Choroid plexus epithelial cell (primary cell): ENCODE data around the gene BARHL1.
A peak's percentile ranks its signal among the peaks of the same experiment; 100 is the strongest.

Experiments used
- DNase-seq: peaks from one replicate; pipeline ENCODE4 v3.0.0-alpha.2; 2010; ENCODE audit warnings: low read depth
- H3K4me3 ChIP-seq: 2 replicates; pipeline ENCODE4 v1.5.1; 2011; ENCODE audit warnings: low read depth, mild to moderate bottlenecking, control low read depth, low read length, moderate library complexity
- TF ChIP-seq, protein P1 (sequence below): conservative IDR thresholded peaks from 2 replicates; pipeline ENCODE4 v1.5.1; 2011; ENCODE audit warnings: low read depth, mild to moderate bottlenecking, control low read depth, inconsistent platforms, low read length, moderate library complexity

The BARHL1 gene

DNA sequence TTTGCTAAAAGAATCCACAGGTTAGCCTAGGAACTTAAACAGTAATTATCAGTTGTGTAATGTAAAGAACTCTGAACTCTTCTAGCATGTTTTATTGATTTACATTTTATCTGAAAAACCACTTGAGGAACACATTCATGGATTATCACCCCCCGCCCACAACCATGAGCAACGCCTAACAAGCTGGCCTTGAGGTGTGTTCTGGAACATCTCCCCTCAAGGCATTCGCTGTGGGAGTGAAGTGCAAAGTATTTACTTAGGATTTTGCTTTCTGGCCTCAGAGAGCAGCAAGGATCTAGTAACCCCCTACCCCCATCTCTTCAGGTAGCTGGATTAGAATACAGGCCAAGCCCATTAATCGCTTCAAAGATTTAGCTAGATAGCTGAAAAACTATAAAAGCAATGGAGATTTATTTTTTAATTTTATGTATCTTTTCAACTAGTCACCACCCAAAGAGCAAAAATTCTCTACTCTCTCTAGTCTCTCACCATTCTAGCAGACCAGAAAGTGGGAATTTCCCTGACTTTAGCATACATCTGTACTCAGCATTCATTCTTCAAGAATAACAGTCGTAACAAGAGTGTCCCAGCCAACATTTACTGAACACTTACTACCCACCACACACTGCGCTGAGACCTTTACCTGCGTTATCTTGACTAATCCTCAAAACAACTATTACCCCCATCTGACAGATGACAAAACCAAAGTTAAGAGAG is 50.2 kb downstream of the BARHL1 start:
- H3K4me3 ChIP-seq, result no peak overlapping the region
- no peak for DNase-seq
- TF ChIP-seq, protein P1, sequence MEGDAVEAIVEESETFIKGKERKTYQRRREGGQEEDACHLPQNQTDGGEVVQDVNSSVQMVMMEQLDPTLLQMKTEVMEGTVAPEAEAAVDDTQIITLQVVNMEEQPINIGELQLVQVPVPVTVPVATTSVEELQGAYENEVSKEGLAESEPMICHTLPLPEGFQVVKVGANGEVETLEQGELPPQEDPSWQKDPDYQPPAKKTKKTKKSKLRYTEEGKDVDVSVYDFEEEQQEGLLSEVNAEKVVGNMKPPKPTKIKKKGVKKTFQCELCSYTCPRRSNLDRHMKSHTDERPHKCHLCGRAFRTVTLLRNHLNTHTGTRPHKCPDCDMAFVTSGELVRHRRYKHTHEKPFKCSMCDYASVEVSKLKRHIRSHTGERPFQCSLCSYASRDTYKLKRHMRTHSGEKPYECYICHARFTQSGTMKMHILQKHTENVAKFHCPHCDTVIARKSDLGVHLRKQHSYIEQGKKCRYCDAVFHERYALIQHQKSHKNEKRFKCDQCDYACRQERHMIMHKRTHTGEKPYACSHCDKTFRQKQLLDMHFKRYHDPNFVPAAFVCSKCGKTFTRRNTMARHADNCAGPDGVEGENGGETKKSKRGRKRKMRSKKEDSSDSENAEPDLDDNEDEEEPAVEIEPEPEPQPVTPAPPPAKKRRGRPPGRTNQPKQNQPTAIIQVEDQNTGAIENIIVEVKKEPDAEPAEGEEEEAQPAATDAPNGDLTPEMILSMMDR, result no peak

DNA sequence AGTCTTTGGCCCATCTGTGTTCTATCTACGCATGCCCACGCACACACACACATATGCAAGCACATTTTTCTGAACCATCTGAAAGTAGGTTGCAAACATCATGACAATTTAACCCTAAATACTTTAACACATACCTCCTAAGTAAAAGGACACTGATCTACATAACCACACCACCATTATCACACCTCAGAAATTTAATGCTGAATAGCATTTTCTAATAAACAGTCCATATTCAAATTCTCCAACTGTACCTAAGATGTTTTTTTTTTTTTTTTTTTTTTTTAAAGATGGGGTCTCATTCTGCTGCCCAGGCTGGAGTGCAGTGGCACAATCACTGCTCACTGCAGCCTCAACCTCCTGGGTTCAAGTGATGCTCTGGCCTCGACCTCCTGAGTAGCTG is 51.9 kb downstream of the BARHL1 start:
- TF ChIP-seq, protein P1, result no peak
- no peak overlapping the region for H3K4me3 ChIP-seq
- DNase-seq, result no peak

DNA sequence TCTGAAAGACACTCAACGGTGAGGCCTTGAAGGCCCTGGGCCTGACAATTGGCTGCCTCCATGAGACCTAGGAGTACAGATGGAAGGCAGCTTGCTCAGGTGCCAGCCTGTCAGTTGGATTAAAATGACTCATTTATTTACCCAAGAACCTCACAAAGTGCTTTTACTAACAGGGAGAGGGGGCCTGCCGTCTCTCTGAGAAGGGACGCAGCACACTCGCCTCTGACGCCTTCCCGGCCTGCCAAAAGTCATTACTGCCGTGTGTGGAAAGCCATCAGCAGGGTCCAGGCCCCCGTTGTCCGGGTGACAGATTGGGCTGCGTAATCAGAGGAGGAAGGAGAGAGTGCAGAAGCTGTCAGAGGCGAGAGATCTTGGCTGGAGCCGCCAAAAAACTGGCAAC is 54.9 kb downstream of the BARHL1 start:
- H3K4me3 ChIP-seq, result no peak overlapping the region

DNA sequence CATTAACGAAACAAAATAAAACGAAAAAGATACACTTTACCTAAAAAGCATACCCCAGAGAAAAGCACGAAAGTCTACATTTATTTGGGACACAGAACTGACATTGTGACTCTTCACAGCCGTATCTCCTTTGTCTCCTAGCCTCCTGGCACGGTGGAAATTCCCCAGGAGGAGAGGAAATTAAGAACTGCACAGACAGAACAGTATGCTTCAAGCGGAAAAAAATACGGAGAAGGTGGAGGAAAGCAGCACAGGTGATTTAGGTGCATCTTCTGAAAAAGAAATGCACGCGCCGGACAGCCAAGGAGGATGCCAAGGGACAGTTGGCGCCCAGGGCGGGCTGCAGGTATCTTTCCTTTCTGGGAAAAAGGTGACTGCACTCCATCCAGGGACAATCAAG is 55.4 kb downstream of the BARHL1 start:
- no peak for DNase-seq
- H3K4me3 ChIP-seq, result no peak overlapping the region
- TF ChIP-seq, protein P1, result no peak

More for the DNA sequence above, 54.9 kb downstream of the BARHL1 start:
- DNase-seq, result no peak
- TF ChIP-seq, protein P1, result no peak

DNA sequence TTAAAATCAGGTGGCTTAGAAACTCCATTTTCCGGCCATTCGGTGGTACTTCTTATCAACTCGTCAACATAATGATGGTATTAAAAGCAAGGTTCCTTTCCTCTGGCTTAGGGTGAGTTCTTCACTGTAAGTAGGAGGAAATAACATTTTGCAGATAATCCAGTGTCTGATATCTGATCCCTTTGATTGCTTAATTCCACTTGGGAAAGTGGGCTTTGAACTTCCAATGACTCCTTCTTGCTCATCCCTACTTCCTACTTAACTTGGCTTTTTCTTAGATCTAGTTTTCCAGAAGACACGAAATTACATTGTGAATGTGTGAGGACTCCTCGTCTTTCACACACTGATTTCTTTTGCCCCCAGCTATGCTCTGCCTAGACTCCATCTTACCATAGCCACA is 55.8 kb downstream of the BARHL1 start:
- TF ChIP-seq, protein P1, result no peak

DNA sequence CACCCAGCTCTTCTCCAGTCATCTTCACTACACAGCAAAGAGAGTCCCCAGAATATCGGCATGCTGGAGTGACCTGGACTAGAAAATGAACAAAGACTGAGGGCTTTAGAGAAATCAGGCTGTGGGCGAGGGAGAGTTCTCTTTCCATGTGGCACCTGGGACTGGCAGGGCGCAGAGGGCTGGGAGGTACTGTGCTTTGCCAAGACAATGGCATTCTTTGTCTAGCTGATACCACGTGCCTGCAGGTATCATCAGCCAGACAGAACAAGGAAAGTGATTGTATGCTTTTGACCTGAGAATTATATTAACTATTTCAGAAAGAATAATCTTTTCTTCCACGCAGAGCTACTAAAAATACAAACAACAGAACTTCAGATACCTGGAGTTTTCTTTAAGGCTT is 56.9 kb downstream of the BARHL1 start:
- DNase-seq, result no peak
- TF ChIP-seq, protein P1, result no peak
- H3K4me3 ChIP-seq, result no peak overlapping the region

More for the DNA sequence above, 55.8 kb downstream of the BARHL1 start:
- DNase-seq, result peak; percentile 18
- H3K4me3 ChIP-seq, result no peak overlapping the region
